Tibial artery (tissue), 4 donors: ENCODE data around the gene ARPC1A.

Experiments
- DNase-seq, 2 donors: peaks; one replicate each; pipeline ENCODE4 v3.0.0-alpha.2; 2019
- H3K27ac ChIP-seq, 2 donors: fragments of 200-600 bp; sonication (generic) in 1 of 2; 1 replicate in 1 of 2; 2 replicates in 1 of 2; pipeline ENCODE4 v1.5.1; 2018 to 2019; ENCODE audit warnings: mild to moderate bottlenecking in 1 of 2
- H3K27me3 ChIP-seq, 2 donors: fragments of 200-600 bp; sonication (generic) in 1 of 2; one replicate each; pipeline versions ENCODE4 v1.5.1 to v1.6.0; 2016 to 2019
- H3K36me3 ChIP-seq, 3 donors: fragments of 200-600 bp; sonication (generic) in 2 of 3; one replicate each; pipeline ENCODE4 v1.5.1; 2016 to 2019; ENCODE audit warnings: mild to moderate bottlenecking in 2 of 3
- H3K4me1 ChIP-seq, 4 donors: fragments of 200-600 bp; sonication (generic) in 2 of 4; 1 replicate in 3 of 4; 2 replicates in 1 of 4; pipeline ENCODE4 v1.5.1; 2016 to 2019
- H3K4me3 ChIP-seq, 2 donors: fragments of 200-600 bp; sonication (generic) in 1 of 2; 1 replicate in 1 of 2; 2 replicates in 1 of 2; pipeline ENCODE4 v1.5.1; 2018 to 2019; ENCODE audit warnings: mild to moderate bottlenecking in 2 of 2
- H3K9me3 ChIP-seq, 3 donors: fragments of 200-600 bp; sonication (generic) in 1 of 3; one replicate each; pipeline ENCODE4 v1.5.1; 2016 to 2019
- intact Hi-C: fragments of 100-400 bp; cut with DNase I; formaldehyde crosslinking; loops from one replicate; pipeline ENCODE4 v1.15.0; 2023; ENCODE audit warnings: low total_unique reads
- TF ChIP-seq, protein P1 (sequence below), 2 experiments: fragments of 200-600 bp in 1 of 2; fragments of 450-650 bp in 1 of 2; IDR thresholded peaks; one replicate each; pipeline ENCODE4 v1.5.1; 2017 to 2019; ENCODE audit warnings: antibody characterized with exemption in 2 of 2, mild to moderate bottlenecking in 1 of 2, moderate library complexity in 1 of 2

Gene ARPC1A

DNA sequence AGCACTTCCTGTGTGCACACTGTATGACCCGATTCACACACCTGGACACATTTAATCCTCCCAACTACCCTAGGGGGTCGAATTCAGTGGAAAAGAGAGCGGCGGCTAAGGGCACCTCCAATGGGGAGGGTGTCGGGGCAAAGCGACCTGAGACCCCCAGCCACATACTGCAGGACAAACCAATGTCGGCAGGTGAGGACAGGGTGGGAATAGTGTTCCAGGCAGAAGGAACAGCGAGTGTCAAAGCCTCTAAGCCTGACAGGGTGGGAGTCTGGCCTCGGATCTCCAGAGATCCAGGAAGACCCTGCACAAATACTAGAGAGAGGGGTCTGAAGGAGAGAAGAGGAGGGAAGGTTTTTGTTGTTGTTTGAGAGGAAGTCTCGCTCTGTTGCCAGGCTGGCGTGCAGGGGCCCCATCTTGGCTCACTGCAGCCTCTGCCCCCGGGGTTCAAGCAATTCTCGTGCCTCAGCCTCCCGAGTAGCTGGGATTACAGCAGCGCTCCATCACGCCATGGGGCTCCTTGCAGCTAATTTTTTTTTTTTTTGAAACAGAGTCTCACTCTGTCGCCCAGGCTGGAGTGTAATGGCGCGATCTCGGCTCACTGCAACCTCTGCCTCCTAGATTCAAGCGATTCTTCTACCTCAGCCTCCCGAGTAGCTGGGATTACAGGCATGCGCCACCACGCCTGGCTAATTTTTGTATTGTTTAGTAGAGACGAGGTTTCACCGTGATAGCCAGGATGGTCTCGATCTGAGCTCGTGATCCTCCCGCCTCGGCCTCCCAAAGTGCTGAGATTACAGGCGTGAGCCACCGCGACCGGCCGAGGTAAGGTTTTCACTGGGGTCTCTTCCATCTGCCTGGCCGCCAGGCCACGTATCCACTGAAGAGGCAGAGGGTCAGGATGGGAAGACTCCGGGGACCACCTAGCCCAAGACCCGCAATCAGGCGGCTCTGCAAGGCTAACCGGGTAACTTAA, 47.7 kb downstream of the ARPC1A start:
- no peak for DNase-seq
- peaks cover 0 to 37% (median 16%) of the 10 kb centered on the region in 4 donors for H3K4me1 ChIP-seq

DNA sequence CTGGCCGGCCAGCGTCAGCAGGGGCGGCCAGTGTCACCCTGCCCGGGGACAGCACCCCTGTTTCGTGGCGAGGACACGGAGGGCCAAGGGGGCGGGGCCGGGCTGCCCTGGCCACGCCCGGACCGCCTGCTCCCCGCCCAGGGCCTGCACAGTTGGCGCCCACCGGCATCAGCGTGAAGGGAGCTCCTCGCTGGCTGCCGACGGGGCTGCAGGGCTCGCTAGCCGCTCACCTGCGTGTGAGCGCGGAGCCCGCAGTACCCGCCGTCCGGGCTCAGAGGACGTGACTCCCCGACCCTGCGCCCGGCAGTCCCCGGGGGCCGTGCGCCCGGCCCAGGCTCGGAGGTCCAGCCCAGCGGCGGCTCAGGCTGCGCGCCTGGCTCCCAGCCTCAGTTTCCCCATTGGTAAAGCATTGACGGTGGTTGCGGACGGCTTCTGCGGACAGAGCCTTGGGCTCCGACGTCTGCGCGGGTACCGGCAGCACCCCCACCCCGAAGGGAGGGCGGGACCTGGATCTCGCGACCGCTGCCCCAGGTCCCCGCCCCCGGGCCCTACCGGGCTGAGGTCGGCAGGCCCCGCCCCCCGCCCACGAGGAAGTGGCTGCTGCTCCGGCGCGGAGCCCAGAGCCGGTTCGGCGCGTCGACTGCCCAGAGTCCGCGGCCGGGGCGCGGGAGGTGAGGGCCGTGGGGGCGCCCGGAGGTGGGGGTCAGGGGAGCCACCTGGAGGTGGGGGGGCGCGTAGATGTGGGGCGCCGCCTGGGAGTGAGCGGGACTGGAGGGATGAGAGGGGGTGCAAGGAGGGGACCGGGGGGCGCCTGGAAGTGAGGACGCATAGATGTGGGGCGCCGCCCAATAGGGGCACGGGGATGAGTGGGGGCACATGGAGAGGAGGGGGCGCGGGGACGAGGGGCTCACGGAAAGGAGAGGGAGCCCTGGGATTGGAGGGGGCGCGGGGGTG, 48.7 kb downstream of the ARPC1A start, which contains the start of gene ARPC1B:
Gene ARPC1B, plus strand, starts transcription at position 620 of the 954 bp plus-strand sequence. CDS start 10,985 bp downstream, outside the sequence.
- peak within 1 kb of the TSS; percentile 92 to 99 for H3K4me3 ChIP-seq
- peaks cover 0 to 44% (median 21%) of the 10 kb centered on the region in 4 donors for H3K4me1 ChIP-seq
- H3K36me3 ChIP-seq = peaks cover 0 to 14% (median 14%) of the 10 kb centered on the region in 3 donors
- TF ChIP-seq, protein P1, sequence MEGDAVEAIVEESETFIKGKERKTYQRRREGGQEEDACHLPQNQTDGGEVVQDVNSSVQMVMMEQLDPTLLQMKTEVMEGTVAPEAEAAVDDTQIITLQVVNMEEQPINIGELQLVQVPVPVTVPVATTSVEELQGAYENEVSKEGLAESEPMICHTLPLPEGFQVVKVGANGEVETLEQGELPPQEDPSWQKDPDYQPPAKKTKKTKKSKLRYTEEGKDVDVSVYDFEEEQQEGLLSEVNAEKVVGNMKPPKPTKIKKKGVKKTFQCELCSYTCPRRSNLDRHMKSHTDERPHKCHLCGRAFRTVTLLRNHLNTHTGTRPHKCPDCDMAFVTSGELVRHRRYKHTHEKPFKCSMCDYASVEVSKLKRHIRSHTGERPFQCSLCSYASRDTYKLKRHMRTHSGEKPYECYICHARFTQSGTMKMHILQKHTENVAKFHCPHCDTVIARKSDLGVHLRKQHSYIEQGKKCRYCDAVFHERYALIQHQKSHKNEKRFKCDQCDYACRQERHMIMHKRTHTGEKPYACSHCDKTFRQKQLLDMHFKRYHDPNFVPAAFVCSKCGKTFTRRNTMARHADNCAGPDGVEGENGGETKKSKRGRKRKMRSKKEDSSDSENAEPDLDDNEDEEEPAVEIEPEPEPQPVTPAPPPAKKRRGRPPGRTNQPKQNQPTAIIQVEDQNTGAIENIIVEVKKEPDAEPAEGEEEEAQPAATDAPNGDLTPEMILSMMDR (IDR thresholded peaks at IDR 0.05) = no peak
- intact Hi-C loops = no loop called here
- H3K27ac ChIP-seq = peak within 1 kb of the TSS; percentile 90 to 93
- H3K27me3 ChIP-seq = no peaks in the 10 kb centered on the region
- DNase-seq = peak; percentile 80 to 90
- no peaks in the 10 kb centered on the region for H3K9me3 ChIP-seq

More for the DNA sequence above, 47.7 kb downstream of the ARPC1A start:
- no peaks in the 10 kb centered on the region for H3K27me3 ChIP-seq
- intact Hi-C loops = no loop called here
- TF ChIP-seq, protein P1 (IDR thresholded peaks at IDR 0.05) = no peak
- peaks cover 0 to 23% (median 13%) of the 10 kb centered on the region in 3 donors for H3K36me3 ChIP-seq
- H3K4me3 ChIP-seq = peak overlapping the region; percentile 92 to 99
- peak overlapping the region; percentile 90 to 93 for H3K27ac ChIP-seq
- no peaks in the 10 kb centered on the region for H3K9me3 ChIP-seq

DNA sequence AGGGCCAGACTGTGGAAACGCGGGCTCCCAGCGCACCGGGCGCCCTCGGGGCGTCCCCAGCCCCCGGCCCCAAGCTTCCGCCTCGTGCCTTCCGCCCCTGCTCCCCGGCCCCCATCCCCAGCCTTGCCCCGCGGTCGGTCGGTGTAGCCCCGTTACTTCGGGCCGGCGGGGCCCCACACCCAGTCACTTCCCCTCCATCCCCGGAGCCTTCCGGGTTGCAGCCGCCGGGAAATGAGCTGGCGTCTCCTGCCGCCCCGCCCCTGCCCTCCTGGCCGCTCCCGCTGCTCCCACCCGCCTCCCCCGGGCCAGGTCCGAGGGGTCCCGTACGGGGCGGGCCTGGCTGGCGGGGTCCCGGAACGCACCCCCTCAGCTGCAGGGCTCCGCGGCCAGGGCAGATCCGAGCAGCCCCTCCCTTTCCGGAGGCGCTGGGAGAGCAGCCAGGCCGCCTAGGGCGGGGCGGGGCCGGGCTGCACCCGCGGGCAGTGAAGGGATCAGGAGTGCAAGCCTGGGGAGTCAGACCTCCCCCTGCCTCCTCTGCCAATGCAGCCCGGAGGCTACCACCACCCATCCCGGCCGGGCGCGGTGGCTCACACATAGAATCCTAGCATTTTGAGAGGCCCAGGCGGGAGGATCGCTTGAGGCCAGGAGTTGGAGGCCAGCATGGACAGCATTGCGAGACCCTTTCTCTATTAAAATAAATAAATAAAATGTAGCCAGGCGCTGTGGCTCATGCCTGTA, 49.5 kb downstream of the ARPC1A start:
- Histone ChIP-seq H3K4me1 (peaks cover 0 to 47% (median 27%) of the 10 kb centered on the region in 4 donors), H3K9me3 (no peaks in the 10 kb centered on the region), H3K36me3 (peaks cover 0 to 14% (median 11%) of the 10 kb centered on the region in 3 donors), H3K27ac (peak overlapping the region; percentile 90 to 93), H3K4me3 (peak overlapping the region; percentile 92 to 99), H3K27me3 (no peaks in the 10 kb centered on the region)
- intact Hi-C loops = no loop called here
- peak; percentile 77 to 91 for DNase-seq
- TF ChIP-seq, protein P1 (IDR thresholded peaks at IDR 0.05) = no peak

DNA sequence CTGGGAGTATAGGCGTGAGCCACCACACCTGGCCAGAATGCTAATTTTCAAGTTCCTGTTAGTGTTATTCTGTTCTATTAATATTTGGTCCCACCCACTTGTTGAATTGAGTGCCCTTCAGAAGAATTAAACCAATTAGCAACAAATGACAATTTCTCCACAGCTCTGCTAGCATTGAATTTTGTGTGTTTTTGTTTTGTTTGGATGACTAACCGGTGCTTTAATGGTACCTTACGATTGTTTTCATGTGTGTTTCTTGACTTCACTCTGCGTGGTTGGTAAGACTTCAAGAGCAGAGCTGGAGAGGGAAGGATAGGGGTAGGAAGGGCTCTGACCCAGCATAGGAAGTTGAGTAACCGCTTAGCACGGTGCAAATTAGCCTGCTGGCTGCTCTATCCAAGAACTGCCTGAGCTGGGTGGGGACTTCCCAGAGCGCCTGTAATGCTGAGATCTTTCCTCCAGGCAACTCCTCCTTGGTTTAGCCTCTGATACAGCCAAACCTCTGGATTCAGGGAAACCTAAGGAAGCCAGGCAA, 53.4 kb downstream of the ARPC1A start:
- H3K36me3 ChIP-seq = peaks cover 0 to 14% (median 13%) of the 10 kb centered on the region in 3 donors
- peaks cover 0 to 44% (median 39%) of the 10 kb centered on the region in 4 donors for H3K4me1 ChIP-seq
- no peaks in the 10 kb centered on the region for H3K9me3 ChIP-seq
- DNase-seq = peak; percentile 87 to 88
- H3K27me3 ChIP-seq = no peaks in the 10 kb centered on the region
- intact Hi-C loops = no loop called here
- peak overlapping the region; percentile 21 to 33 for H3K4me3 ChIP-seq
- TF ChIP-seq, protein P1 (IDR thresholded peaks at IDR 0.05) = peak in 1 of 2 experiments; percentile 22
- peak overlapping the region; percentile 84 to 86 for H3K27ac ChIP-seq
